GM20000 (cell line): ENCODE data around the gene PRUNE2.

Experiments
- DNase-seq: peaks from one replicate; pipeline ENCODE4 v3.0.0; 2012; ENCODE audit warnings: low spot score
- TF ChIP-seq, protein P1 (sequence below): IDR thresholded peaks from 2 replicates; pipeline ENCODE4 v1.5.1; 2012; ENCODE audit warnings: mild to moderate bottlenecking, control low read depth; ENCODE audit errors: extremely low read depth, missing control alignments

PRUNE2 gene

GRCh38 chr9:76898786-76899185 is 7.1 kb downstream of the PRUNE2 start:
- TF ChIP-seq, protein P1, sequence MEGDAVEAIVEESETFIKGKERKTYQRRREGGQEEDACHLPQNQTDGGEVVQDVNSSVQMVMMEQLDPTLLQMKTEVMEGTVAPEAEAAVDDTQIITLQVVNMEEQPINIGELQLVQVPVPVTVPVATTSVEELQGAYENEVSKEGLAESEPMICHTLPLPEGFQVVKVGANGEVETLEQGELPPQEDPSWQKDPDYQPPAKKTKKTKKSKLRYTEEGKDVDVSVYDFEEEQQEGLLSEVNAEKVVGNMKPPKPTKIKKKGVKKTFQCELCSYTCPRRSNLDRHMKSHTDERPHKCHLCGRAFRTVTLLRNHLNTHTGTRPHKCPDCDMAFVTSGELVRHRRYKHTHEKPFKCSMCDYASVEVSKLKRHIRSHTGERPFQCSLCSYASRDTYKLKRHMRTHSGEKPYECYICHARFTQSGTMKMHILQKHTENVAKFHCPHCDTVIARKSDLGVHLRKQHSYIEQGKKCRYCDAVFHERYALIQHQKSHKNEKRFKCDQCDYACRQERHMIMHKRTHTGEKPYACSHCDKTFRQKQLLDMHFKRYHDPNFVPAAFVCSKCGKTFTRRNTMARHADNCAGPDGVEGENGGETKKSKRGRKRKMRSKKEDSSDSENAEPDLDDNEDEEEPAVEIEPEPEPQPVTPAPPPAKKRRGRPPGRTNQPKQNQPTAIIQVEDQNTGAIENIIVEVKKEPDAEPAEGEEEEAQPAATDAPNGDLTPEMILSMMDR, result no peak
- no peak for DNase-seq

- DNase-seq, result no peak
- TF ChIP-seq, protein P1, result no peak
Observed at GRCh38 chr9:76897804-76898525, 7.9 kb downstream of the PRUNE2 start.

GRCh38 chr9:76896035-76896434 is 9.9 kb downstream of the PRUNE2 start:
- no peak for DNase-seq
- TF ChIP-seq, protein P1, result no peak

GRCh38 chr9:76895186-76895585 is 10.7 kb downstream of the PRUNE2 start:
- DNase-seq, result no peak
- TF ChIP-seq, protein P1, result no peak

DNA sequence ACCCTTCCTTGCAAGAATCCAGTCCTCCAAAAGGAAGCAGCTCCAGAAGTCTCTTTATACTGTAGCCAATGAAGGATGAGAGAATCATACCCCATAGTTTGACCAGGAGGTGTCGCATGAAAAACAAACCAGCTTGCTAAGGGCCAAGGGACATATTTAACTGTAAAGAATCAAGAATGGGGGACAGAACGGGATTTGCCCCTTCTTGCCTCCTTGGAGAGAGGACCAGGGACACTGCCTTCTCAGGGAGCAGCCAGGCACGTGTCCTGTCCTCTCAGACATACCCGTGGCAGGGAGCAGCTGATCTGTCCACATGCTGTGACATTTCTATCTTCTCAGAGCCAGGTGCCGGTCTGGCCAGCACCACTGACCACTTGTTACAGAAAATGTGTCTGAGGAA is 11.7 kb downstream of the PRUNE2 start:
- DNase-seq, result no peak
- TF ChIP-seq, protein P1, result no peak

GRCh38 chr9:76893395-76893932 is 12.4 kb downstream of the PRUNE2 start:
- DNase-seq, result no peak

GRCh38 chr9:76891874-76892273 is 14.0 kb downstream of the PRUNE2 start:
- no peak for DNase-seq
- TF ChIP-seq, protein P1, result no peak

More at GRCh38 chr9:76893395-76893932, 12.4 kb downstream of the PRUNE2 start:
- TF ChIP-seq, protein P1, result no peak
